DND-41 (cell line): ENCODE measurements around the gene LIPG.

Source experiments
- ATAC-seq: fragments of 200-7000 bp; cut with Tn5 transposase; 3 replicates; pipeline ENCODE4 v1.9.1; 2021; ENCODE audit warnings: low read depth; ENCODE audit not compliant: insufficient read depth
- DNase-seq: peaks from one replicate; pipeline ENCODE4 v3.0.0-alpha.2; 2020
- H2AFZ ChIP-seq: 2 replicates; pipeline ENCODE4 v1.6.0; 2012; ENCODE audit warnings: low read depth, low read length
- H3K27ac ChIP-seq: 2 replicates; pipeline ENCODE4 v1.5.1; 2012; ENCODE audit warnings: low read length, inconsistent platforms
- H3K27me3 ChIP-seq: fragments of 200-600 bp; sonication (generic); 2 replicates; pipeline ENCODE4 v1.6.0; 2012; ENCODE audit warnings: low read length, mild to moderate bottlenecking, inconsistent platforms; ENCODE audit not compliant: insufficient read depth, poor library complexity
- H3K36me3 ChIP-seq: 2 replicates; pipeline ENCODE4 v1.5.1; 2012; ENCODE audit warnings: low read length, inconsistent platforms; ENCODE audit not compliant: insufficient read depth
- H3K4me1 ChIP-seq: 2 replicates; pipeline ENCODE4 v1.5.1; 2012; ENCODE audit warnings: mild to moderate bottlenecking, low read length; ENCODE audit not compliant: insufficient read depth
- H3K4me2 ChIP-seq: 2 replicates; pipeline ENCODE4 v1.6.0; 2012; ENCODE audit warnings: mild to moderate bottlenecking, moderate library complexity, low read length, inconsistent platforms; ENCODE audit not compliant: insufficient read depth
- H3K4me3 ChIP-seq, 2 experiments: fragments of 200-600 bp in 1 of 2; shearing (Covaris generic) in 1 of 2; 2 replicates each; pipeline ENCODE4 v1.5.1; 2012 to 2016; ENCODE audit warnings: inconsistent platforms in 2 of 2, low read length in 2 of 2, mild to moderate bottlenecking in 2 of 2, low read depth in 1 of 2, moderate library complexity in 1 of 2
- H3K79me2 ChIP-seq: 2 replicates; pipeline ENCODE4 v1.6.0; 2012; ENCODE audit warnings: low read length, inconsistent platforms; ENCODE audit not compliant: insufficient read depth
- H3K9ac ChIP-seq: 2 replicates; pipeline ENCODE4 v1.6.0; 2012; ENCODE audit warnings: low read depth, mild to moderate bottlenecking, inconsistent platforms, low read length, moderate library complexity
- H3K9me3 ChIP-seq: 2 replicates; pipeline ENCODE4 v1.5.1; 2012; ENCODE audit warnings: low read length, moderate library complexity, mild to moderate bottlenecking, inconsistent platforms; ENCODE audit not compliant: insufficient read depth, severe bottlenecking
- H4K20me1 ChIP-seq: 2 replicates; pipeline ENCODE4 v1.6.0; 2012; ENCODE audit warnings: low read length; ENCODE audit not compliant: insufficient read depth
- EZH2 ChIP-seq: IDR thresholded peaks from 3 replicates; pipeline ENCODE4 v1.6.1; 2012; ENCODE audit warnings: borderline replicate concordance, low read depth, mild to moderate bottlenecking, moderate library complexity, low read length, inconsistent platforms; ENCODE audit not compliant: severe bottlenecking
- TF ChIP-seq, protein P1 (sequence below): IDR thresholded peaks from 2 replicates; pipeline ENCODE4 v1.5.1; 2012; ENCODE audit warnings: borderline replicate concordance, low read length, moderate library complexity, mild to moderate bottlenecking; ENCODE audit not compliant: poor library complexity, severe bottlenecking; ENCODE audit errors: extremely low read depth

Gene LIPG

GRCh38 chr18:49639643-49640391 lies 78.0 kb downstream of the LIPG start:
- no peaks in the 10 kb centered on the region for H3K36me3 ChIP-seq
- H3K4me1 ChIP-seq = no peaks in the 10 kb centered on the region
- no peak overlapping the region for H3K27ac ChIP-seq
- TF ChIP-seq, protein P1, sequence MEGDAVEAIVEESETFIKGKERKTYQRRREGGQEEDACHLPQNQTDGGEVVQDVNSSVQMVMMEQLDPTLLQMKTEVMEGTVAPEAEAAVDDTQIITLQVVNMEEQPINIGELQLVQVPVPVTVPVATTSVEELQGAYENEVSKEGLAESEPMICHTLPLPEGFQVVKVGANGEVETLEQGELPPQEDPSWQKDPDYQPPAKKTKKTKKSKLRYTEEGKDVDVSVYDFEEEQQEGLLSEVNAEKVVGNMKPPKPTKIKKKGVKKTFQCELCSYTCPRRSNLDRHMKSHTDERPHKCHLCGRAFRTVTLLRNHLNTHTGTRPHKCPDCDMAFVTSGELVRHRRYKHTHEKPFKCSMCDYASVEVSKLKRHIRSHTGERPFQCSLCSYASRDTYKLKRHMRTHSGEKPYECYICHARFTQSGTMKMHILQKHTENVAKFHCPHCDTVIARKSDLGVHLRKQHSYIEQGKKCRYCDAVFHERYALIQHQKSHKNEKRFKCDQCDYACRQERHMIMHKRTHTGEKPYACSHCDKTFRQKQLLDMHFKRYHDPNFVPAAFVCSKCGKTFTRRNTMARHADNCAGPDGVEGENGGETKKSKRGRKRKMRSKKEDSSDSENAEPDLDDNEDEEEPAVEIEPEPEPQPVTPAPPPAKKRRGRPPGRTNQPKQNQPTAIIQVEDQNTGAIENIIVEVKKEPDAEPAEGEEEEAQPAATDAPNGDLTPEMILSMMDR = no peak
- no peak for TF ChIP-seq EZH2
- peaks cover 3% of the 10 kb centered on the region for H3K27me3 ChIP-seq
- H2AFZ ChIP-seq = no peak overlapping the region
- ATAC-seq (no peak), DNase-seq (no peak)
- H3K9ac ChIP-seq = no peak overlapping the region
- no peaks in the 10 kb centered on the region for H3K9me3 ChIP-seq
- no peak overlapping the region for H3K4me3 ChIP-seq
- no peaks in the 10 kb centered on the region for H3K79me2 ChIP-seq
- no peak overlapping the region for H3K4me2 ChIP-seq
- no peaks in the 10 kb centered on the region for H4K20me1 ChIP-seq

DNA sequence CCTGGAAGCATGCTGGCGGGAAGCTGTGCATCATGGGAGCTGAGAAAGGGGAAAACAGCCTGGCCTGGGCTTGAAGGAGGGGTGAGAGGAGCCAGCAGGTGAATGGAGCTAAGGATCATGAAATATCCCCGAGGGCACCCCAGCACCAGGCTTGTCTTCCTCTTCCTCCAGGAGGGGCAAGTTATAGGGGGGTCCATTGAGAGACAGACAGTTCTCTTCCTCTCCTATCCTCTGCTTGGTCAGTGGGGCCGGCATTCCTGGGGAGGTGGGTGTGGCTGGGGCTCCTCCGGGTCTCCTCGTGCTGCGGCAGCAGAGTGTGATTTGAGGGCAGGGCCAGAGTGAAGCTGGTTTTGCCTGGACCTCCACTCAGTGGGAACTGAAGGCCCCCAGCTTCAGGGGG lies 78.9 kb downstream of the LIPG start:
- H3K4me1 ChIP-seq = no peaks in the 10 kb centered on the region
- DNase-seq (no peak), ATAC-seq (no peak)
- H3K4me3 ChIP-seq = no peak overlapping the region
- no peaks in the 10 kb centered on the region for H3K36me3 ChIP-seq
- peaks cover 3% of the 10 kb centered on the region for H3K27me3 ChIP-seq
- no peak overlapping the region for H2AFZ ChIP-seq
- H3K27ac ChIP-seq = no peak overlapping the region
- no peak overlapping the region for H3K9ac ChIP-seq
- TF ChIP-seq, protein P1 = no peak
- no peak for TF ChIP-seq EZH2
- no peaks in the 10 kb centered on the region for H3K79me2 ChIP-seq
- no peaks in the 10 kb centered on the region for H3K9me3 ChIP-seq
- no peak overlapping the region for H3K4me2 ChIP-seq
- H4K20me1 ChIP-seq = no peaks in the 10 kb centered on the region

DNA sequence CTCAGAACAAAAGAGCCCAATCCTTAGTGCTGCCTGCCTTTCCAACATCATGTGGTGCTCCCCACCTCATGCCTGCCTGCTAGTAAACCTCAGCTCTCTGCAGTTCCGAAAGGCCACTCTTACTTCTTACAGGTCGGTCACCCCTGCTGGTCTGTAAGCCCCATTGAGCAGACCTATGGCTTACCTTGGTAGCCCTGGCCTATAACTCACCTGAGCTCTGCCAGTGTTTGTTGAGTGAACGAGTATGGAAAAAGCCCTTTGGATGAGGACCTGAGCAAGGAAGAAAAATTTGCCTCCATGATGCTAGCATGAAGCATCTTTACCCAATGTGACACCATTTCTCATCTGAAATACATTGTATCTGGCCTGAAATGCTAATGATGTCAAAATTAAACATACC lies 83.3 kb downstream of the LIPG start:
- Histone ChIP-seq H3K4me3 (no peak overlapping the region), H3K27me3 (no peaks in the 10 kb centered on the region), H3K9ac (no peak overlapping the region), H3K9me3 (no peaks in the 10 kb centered on the region), H3K79me2 (no peaks in the 10 kb centered on the region), H3K4me1 (no peaks in the 10 kb centered on the region), H3K27ac (no peak overlapping the region), H3K4me2 (no peak overlapping the region), H4K20me1 (no peaks in the 10 kb centered on the region), H3K36me3 (no peaks in the 10 kb centered on the region), H2AFZ (no peak overlapping the region)
- DNase-seq (no peak), ATAC-seq (no peak)
- TF ChIP-seq EZH2 = no peak
- TF ChIP-seq, protein P1 = no peak
